MG63 (cell line): ENCODE results near the gene VSTM4. TPM values are rescaled to one million over a fixed set of nuclear protein-coding genes. Genes with fewer than 3 reads are reported as not detected.

Experiments used
- DNase-seq: peaks from one replicate; pipeline ENCODE4 v3.0.0-alpha.2; 2020
- H3K27me3 ChIP-seq: fragments of 250-450 bp; sonication (Bioruptor Pico); 2 replicates; pipeline ENCODE4 v1.5.1; 2020; ENCODE audit warnings: mild to moderate bottlenecking, moderate library complexity
- H3K36me3 ChIP-seq: fragments of 250-450 bp; sonication (Bioruptor Pico); 2 replicates; pipeline ENCODE4 v1.5.1; 2020; ENCODE audit warnings: mild to moderate bottlenecking, moderate library complexity
- H3K4me3 ChIP-seq: fragments of 250-450 bp; sonication (Bioruptor Pico); 2 replicates; pipeline ENCODE4 v1.5.1; 2020; ENCODE audit warnings: mild to moderate bottlenecking, moderate library complexity
- H3K9me3 ChIP-seq: fragments of 250-450 bp; sonication (Bioruptor Pico); 2 replicates; pipeline ENCODE4 v1.5.1; 2020; ENCODE audit warnings: mild to moderate bottlenecking, moderate library complexity
- total RNA-seq: library from RNA; depleted of rRNA; stranded (reverse); fragments of >200 nt; shearing (Covaris generic); gene quantifications from 2 replicates; pipeline ENCODE4 v1.2.3, GENCODE V29; 2014; ENCODE audit warnings: low replicate concordance

VSTM4 gene
- total RNA-seq, 1 experiment from 2014 or later = 2.8 TPM

DNA sequence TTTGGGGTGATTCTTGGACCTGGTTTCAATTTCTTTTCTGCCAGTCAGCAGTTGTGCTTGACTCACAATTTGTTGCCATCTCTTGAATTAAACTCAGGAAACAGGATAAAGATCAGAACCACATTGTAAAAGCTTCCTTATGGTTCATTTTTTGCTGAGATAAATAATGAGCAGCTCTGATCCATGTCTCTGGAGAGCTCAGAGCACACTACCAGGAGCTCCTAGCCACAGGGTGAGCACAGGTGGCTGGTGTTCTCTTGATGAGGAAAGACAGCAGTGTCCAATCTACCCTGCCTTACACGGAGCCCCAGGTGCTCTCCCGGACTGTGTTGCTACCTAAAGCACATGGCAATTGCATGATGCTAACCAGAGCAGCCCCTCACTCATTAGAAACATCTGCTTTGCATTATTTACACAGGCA lies 35.7 kb upstream of the VSTM4 start:
- H3K4me3 ChIP-seq = no peak overlapping the region

DNA sequence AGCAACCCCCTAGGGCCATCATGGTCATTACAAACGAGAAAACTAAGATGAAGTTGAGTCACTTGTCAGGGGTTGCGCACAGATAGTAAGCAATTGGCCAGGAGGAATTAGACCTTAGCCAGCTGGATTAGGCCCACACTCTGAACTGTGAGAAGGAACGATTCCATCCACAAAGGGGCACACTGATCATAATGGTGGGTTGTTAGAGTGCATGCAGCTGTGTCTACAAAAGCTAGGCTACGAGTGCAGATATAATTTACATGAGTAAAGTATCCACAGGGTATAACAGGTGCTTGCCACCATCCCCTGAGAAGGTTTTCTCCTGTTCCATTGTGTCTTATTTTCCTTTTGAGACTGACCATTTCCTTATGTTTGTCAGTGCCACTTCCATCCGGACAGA lies 35.1 kb upstream of the VSTM4 start:
- H3K4me3 ChIP-seq = no peak overlapping the region
- DNase-seq = no peak
- H3K9me3 ChIP-seq = no peaks in the 10 kb centered on the region
- no peaks in the 10 kb centered on the region for H3K27me3 ChIP-seq
- no peaks in the 10 kb centered on the region for H3K36me3 ChIP-seq

More for the DNA sequence above, 35.7 kb upstream of the VSTM4 start:
- H3K36me3 ChIP-seq = no peaks in the 10 kb centered on the region
- no peak for DNase-seq
- no peaks in the 10 kb centered on the region for H3K9me3 ChIP-seq
- H3K27me3 ChIP-seq = no peaks in the 10 kb centered on the region

DNA sequence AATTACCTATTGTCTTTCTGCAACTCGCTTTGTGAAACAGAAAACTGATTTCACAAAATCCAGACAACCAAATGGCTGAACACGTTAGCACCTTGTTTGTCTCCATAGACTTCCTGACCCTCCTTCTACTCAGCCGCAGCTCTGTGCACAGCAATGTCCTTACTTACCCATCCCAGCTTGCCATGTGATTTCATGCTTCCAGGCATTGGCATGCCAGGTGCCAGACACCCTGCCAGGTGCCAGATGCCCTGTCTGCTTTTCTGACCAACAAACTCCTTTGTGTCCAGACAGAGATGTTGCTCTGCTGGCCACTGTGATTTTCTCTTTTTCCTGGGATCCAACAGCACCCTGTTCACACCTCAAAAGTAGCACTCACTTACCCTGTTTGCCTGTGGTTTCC lies 34.6 kb upstream of the VSTM4 start:
- no peak for DNase-seq
- Histone ChIP-seq H3K27me3 (no peaks in the 10 kb centered on the region), H3K9me3 (no peaks in the 10 kb centered on the region), H3K4me3 (no peak overlapping the region), H3K36me3 (no peaks in the 10 kb centered on the region)

DNA sequence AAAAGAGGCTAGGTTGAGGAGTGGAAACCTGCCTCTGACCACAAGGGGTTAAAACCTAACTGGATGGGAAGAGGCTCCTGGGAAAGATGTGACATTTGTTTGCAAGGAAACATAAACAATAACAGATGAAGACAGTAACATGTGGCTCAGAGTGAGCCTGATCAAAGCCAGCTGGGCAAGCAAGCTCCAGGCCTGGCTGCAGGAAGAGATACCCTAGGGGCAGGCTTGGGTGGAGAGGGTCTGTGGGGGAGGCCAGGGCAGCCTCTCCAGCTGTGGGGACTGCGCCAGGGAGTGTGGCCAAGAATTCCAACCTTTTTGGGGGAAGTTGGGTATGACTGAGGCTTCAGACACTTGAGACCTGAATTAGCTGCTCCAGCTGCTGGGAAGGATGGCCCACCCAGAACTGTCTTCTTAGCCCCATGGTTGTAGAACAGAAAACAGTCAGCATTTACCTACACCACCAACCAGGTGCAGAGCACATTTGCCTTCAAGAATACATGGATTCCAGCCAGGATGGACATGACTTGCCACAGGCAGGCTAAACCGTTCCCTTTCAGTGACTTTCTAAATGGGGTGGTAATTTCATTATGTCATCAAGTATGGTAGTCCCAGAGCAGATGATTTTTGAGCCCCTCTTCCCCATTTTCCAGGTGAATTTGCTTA lies 28.9 kb upstream of the VSTM4 start:
- Histone ChIP-seq H3K4me3 (no peak overlapping the region), H3K9me3 (no peaks in the 10 kb centered on the region), H3K27me3 (no peaks in the 10 kb centered on the region), H3K36me3 (no peaks in the 10 kb centered on the region)
- DNase-seq = no peak

DNA sequence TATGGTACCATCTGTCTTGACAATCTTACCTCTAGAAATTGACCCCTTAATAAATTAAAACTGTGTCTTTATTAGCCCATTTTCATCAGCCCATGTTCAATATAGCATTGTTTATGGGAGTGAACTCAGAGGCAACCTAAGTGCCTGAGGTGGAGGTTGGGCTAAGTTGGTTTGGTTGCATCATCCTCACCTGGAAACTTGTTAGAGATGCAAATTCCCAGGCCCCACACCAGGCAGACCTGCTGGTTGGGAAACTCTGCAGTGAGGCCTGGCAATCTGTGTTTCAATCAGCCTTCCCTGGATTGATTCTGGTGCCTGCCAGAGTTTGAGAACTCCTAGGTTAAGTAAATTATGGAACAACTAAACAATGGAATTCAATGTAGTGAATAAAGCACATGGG lies 27.9 kb upstream of the VSTM4 start:
- Histone ChIP-seq H3K4me3 (no peak overlapping the region), H3K27me3 (no peaks in the 10 kb centered on the region), H3K36me3 (no peaks in the 10 kb centered on the region), H3K9me3 (no peaks in the 10 kb centered on the region)
- no peak for DNase-seq

DNA sequence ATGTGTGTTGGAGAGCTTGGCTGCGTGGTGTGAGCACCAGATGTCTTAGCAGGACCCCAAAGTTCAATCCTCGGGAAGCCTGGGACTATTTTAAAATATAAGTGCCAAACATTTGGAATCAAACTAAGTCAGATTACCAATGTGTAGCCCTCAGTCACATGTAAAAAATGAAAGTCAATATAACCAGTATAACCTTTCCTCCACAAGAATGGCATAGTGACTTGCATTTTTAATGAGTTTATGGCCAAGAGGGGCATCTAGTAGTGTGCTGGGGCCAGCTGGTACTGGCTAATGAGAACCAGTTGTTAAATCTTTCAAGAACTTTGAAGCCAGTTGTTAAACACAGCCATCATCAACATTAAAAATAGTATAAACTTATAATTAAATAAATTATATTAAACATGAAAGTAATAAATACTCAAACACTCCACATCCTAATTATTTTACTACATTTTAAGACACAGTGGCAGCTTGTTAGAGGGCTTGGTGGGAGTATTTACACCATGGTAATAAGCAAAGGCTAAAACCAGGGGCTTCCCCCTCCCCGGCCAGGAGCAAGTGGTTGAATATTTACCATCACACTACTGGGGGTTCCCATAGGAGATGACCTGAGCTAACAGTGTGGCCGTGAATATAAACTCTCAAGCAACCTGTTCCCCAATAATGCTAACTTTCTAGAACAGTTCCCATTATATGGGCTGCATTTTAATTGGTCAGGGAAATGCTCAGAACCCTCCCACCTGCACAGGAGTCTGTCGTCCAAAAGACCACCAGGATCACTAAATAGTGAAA lies 26.4 kb upstream of the VSTM4 start:
- DNase-seq = no peak
- Histone ChIP-seq H3K27me3 (no peaks in the 10 kb centered on the region), H3K9me3 (no peaks in the 10 kb centered on the region), H3K4me3 (no peak overlapping the region), H3K36me3 (no peaks in the 10 kb centered on the region)

DNA sequence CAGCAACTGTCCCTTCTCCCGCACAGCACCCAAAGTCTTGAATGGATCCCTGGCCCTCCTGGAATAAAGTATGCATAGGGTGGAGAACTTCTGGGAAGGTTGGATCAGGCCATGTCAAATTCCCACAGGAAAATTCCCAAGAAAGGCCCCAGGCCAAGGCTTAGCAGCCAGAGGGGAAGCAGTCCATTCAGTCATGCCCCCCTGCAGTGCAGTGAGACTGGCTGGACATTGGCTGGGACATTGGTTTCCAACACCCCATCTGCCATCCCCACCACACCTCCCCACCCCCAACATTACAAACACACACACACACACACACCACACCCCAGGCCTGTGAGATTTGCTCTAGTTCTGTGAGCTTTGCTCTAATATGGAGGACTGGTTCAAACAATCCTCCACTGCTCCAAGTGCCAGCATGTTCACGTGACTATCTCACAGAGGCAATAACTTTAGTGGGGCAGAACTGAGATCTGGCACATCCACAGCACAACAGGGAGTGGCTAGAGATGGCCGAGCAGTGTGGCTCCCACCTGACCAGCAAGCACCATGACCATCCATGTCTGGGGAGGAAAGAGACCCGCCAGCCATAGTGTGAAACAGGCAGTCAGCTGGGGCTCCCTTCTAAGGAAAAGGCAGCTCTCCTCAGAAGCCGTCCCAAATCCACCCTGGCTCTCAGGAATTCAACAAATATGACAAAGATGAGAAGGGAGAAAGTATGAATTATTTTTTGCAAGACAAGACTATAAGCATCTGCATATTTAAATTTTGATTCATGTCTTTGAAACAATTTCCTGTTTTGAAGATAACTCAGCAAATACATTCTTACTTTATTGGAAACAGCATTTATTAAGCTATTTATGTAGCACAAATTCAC lies 25.2 kb upstream of the VSTM4 start:
- peak; percentile 14 for DNase-seq
- Histone ChIP-seq H3K9me3 (no peaks in the 10 kb centered on the region), H3K36me3 (no peaks in the 10 kb centered on the region), H3K27me3 (no peaks in the 10 kb centered on the region), H3K4me3 (no peak overlapping the region)

DNA sequence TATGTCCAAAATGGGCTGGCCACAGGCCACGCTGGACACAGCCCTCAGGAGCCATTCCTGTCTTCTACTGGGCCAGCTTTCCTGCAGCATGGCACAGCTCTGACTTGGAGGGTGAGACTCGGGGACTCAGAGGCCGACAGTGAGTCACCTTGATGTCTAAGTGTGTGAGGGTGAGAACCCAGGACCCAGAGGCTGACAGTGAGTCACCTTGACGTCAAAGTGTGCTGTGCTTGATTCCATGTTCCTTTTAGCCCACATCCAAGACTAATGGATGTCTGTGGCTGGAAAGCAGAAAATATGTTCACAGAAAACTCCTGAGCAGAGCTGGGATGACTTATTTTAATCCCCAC lies 24.5 kb upstream of the VSTM4 start:
- Histone ChIP-seq H3K4me3 (no peak overlapping the region), H3K36me3 (no peaks in the 10 kb centered on the region), H3K9me3 (no peaks in the 10 kb centered on the region), H3K27me3 (no peaks in the 10 kb centered on the region)
- peak; percentile 90 for DNase-seq

DNA sequence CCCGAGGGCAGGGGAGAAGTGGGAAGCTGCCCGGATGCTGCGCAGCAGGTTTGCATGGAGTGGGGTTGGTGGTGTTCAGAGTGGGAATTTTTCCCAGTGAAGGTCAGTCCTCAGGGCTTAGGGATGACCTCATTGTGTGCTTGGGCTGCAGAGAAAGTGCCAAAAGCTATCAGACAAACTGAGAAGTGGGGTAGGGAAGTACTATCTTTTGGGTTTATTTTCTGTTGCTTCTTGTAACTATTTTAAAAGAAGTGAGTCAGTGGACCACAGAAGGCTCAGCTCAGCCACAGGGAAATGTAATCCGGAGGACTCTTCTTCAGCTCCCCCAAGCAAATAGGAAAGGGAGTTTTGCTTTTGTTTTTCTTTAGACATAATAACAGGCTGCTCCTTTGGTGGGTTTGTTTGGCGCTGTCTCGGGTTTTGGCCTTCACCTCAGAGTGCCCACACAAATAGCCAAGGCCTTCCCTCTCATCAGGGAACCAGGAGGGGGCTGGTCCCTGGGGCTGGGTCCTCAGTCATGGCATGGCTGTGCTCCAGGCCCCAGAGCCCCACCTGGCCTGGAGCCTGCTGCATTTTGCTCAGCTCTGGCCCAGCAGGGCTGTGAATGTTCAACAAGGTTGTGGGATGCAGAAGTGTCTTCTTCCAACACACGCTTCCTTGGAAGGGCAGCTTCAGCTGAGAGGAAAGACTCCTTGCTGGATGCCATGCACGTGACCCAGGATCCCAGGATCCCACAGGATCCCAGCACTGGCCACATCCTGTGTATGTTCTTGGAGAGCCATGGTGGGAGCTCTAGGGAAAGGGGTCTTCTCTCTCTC lies 23.9 kb upstream of the VSTM4 start:
- no peak overlapping the region for H3K4me3 ChIP-seq
- no peaks in the 10 kb centered on the region for H3K9me3 ChIP-seq
- peak; percentile 77 for DNase-seq
- H3K27me3 ChIP-seq = no peaks in the 10 kb centered on the region
- no peaks in the 10 kb centered on the region for H3K36me3 ChIP-seq

DNA sequence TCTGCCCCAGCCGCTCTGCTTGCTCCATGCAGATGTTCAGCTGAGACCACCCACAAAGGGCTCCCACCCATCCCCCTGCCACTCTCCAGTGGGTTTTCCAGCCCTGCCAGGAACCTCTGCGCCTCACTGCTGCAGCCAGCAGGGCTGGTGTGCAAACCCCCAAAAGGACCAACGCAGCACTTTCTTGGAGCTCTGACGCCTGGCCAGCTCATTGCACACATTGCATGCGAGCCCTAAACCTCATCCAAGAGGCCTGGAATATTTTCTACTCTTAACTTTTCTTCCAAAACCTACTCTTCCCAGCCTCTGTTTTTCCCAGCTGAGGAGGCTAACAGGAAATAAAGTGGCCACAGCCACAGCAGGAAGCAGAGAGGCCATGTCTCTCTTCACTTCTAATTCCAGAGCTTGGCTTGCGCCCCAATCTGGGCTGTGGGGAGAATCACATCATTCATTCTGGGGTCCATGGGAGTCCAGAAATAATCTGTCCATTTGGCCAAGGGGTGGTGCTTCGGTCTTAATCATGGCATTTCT lies 23.1 kb upstream of the VSTM4 start:
- Histone ChIP-seq H3K36me3 (no peaks in the 10 kb centered on the region), H3K27me3 (no peaks in the 10 kb centered on the region), H3K9me3 (no peaks in the 10 kb centered on the region), H3K4me3 (no peak overlapping the region)
- DNase-seq = peak; percentile 75

DNA sequence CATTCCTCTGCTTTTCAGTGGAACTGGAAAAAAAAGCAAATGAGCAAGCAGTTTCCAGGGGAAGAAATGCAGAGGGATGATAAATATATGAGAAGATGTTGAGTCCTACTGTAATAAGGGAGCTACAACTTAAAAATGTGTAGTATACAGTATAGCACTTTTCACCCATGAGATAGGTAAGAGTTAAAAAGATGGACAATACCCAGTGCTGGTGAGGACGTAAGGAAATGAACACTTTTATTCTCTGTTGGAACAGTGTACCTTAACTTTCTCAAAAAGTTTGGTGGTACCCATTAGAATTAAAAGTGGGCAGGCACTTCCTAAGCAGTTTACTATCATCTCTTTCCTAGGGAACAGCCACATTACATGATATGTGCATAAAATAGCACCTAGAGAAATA lies 21.2 kb upstream of the VSTM4 start:
- H3K9me3 ChIP-seq = no peaks in the 10 kb centered on the region
- H3K36me3 ChIP-seq = no peaks in the 10 kb centered on the region
- DNase-seq = no peak
- no peaks in the 10 kb centered on the region for H3K27me3 ChIP-seq
- no peak overlapping the region for H3K4me3 ChIP-seq

DNA sequence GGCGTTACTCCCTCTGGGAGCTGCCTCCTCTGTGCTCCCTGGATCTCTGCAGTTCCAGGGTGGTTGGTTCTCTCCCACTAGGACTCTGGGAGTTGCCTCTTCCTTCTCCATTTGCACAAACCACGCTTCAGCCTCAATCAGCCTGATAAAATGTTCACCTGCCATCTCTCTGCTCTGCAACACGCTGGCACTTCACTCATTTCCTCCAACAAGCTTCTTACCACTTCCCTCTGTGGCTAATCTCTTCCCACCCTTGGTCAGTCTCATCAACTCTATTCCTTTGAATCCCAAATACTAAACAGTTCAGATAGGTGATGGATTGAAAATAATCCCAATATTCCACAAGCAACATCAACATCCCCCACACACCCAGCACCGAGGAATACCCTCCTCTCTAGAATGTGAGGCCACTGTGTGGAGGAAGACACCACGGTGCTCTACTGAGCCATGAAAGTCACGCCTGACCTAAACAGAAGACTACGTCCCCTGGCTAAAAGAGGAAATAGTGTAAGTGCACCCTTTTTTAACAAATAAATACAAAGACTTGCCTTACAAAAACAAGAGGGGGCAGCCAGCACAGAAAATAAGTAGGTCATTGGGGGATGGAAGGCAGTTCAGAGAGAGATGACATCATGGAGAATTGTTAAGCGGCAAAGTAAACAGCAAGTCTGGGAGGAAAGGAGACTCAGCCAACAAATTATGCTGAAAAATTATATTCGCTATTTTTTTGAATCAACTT lies 20.4 kb upstream of the VSTM4 start:
- H3K9me3 ChIP-seq = no peaks in the 10 kb centered on the region
- DNase-seq = no peak
- no peaks in the 10 kb centered on the region for H3K27me3 ChIP-seq
- no peak overlapping the region for H3K4me3 ChIP-seq
- H3K36me3 ChIP-seq = no peaks in the 10 kb centered on the region

DNA sequence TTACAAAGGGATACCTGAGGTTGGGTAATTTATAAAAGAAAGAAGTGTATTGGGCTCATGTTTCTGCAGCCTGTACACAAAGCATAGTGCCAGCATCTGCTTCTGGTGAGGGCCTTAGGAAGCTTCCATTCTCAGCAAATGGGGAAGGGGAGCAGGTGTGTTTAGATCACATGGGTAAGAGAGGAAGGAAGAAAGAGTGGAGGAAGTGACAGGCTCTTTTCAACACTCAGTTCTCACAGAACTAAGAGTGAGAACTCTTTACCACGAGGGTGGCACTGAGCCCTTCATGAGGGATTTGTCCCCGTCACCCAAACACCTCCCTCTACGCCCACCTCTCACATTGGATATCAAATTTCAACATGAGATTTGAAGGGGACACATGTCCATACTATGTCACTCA lies 19.0 kb upstream of the VSTM4 start:
- H3K36me3 ChIP-seq = no peaks in the 10 kb centered on the region
- no peak overlapping the region for H3K4me3 ChIP-seq
- H3K9me3 ChIP-seq = no peaks in the 10 kb centered on the region
- H3K27me3 ChIP-seq = no peaks in the 10 kb centered on the region
- no peak for DNase-seq

DNA sequence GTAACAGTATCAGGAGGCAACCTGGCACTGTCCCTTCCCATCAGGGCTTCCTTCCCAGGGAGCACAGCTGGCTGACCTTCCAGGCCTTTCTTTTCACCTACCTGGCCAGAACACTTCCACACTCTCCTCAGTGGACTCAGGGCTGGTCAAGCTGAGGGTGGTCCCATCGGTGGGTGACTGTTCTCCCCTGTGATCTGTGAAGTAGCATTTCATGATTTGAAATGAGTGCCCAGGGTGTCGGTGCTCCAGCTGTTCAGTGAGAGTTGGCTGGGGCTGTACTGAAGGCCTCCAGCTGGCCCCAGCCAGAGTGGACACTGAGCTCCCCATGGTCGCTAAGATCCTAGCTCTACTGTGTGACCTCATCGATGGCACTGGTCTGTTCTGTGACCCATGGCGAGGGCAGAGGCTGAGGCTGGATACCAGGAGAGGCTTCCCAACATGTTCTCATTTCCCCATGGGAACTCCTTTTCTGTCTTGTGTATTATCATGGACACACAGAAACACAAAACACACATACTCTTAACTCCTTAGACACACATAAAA lies 18.5 kb upstream of the VSTM4 start, which contains the start of gene FAM170B:
Gene FAM170B, minus strand, starts transcription at position 316 of the 543 bp plus-strand sequence. Its CDS starts 103 bp downstream, at position 213.
- H3K36me3 ChIP-seq = no peaks in the 10 kb centered on the region
- H3K9me3 ChIP-seq = no peaks in the 10 kb centered on the region
- H3K4me3 ChIP-seq = no peak within 1 kb of the TSS
- no peaks in the 10 kb centered on the region for H3K27me3 ChIP-seq
- DNase-seq = no peak

DNA sequence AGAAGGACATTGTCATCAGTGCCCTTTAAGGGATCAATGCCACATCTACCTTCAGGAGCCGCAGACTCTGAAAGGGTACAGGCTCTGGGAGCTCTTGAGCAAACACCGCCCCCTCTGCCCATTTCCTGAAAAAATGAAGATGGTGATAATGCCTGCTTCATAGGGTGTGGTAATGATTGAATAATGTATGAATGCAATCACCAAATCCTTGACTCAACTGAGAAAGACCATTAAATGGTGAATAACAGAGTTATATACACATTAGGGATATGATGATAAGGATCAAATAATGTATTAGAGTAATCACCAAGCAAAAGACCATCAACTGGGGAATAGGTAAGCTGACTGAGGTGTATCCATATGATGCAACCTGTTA lies 17.0 kb upstream of the VSTM4 start:
- no peaks in the 10 kb centered on the region for H3K36me3 ChIP-seq
- H3K27me3 ChIP-seq = no peaks in the 10 kb centered on the region
- H3K4me3 ChIP-seq = no peak overlapping the region
- H3K9me3 ChIP-seq = no peaks in the 10 kb centered on the region
- DNase-seq = no peak
